HG02623 (cell line): ENCODE data around the gene RAB11FIP4.

ENCODE experiments used
- ATAC-seq: cut with Tn5 transposase; IDR thresholded peaks from one replicate; pipeline ENCODE4 v1.9.1; 2021; ENCODE audit warnings: moderate library complexity; ENCODE audit not compliant: unreplicated experiment

Gene RAB11FIP4

DNA sequence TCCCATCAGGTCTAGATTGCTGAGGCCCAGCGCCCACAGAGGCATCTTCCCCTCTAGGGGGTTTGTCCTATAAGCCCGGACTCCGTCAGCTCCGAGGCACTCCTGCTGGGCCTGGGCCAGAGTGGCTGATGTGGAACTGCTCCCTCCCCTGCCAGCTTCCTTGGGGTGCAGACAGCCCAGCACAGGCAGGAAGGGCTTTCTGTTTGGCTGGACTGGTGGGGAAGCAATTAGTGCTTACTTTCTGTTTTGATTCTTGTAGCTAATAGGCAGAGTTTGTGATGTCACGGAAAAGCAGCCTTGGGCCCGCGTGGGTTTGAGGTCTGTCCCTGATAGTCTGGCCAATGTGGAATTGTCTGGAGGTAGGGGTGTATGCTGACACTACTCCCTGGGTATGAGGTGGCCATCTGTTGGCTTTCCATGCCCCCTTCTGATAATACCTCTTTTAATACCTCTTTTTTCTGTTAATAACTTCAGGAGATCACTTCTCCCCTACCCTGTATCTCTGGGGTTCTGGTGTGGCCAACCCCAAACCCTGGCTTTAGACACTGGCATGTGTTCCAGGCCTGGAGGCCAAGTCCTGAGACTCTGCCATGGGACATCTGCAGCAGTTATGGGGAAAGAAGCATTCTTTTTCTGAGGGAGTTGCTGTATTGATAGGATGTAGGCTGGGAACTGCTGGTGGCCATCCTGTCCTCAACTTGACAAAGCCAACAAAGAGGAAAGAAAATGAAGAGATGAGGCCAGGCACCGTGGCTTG is 190.9 kb downstream of the RAB11FIP4 start:
- ATAC-seq, result no peak

DNA sequence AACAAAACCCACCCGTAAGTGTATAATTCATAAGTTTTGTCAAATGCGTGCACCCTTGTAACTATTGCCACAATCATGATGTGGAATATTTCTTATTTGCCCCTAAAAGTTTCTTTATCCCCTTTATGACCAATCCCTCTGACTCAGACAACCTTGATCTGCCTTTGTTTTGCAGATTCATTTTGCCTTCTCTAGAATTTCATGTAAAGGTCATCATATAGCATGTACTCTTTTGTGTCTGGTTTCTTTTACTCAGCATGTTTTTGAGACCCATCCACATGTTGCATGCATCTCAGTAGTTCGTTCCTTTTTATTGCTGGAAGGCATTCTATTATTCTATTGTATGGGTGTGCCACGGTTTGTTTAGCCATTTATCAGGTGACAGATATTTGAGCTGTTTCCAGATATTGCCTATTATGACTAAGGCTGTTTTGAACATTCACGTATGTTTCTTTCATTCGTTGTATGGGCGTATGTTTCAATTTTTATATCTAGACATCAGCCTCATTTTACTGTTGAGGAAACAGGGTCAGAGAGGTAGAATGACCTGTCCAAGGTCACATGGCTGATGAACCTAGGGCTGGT is 192.4 kb downstream of the RAB11FIP4 start:
- no peak for ATAC-seq

DNA sequence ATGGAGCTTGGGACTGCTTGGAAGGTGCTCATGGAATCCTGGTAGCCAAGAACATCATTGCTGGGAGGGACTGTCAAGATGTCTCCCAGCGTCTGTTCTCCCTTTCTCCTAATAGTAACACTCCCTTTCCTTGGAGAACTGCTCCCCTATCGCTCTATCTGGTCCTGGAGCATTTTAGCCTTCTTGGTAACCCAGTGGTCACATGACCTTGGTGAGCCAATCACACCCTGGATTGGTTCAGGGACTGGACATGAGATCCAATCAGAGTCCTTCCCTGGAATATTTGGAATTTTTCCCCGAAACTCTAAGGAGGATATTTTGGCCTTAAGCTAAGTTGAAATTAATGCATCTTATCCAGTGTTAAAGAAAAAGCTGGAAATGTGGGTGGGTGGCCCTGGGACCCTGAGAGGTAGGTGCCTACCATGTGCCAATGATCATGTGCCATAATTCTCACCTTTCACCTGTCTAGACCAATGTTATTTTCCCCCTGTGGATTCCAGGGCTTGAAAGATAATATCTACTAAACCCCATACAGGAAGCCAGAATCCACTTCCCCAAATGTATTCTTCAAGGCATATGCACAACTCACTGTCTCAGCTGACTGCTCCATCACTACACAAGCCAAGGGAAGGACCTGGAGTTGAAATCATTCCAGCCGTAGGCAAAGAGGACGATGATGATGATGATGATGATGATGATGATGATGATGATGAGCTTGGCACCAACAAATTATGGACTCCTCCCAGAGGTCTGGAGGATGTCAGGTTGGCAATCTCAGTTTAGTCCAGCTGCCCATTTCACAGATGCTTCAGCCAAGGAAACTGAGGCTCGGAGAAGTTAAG is 193.2 kb downstream of the RAB11FIP4 start:
- no peak for ATAC-seq

DNA sequence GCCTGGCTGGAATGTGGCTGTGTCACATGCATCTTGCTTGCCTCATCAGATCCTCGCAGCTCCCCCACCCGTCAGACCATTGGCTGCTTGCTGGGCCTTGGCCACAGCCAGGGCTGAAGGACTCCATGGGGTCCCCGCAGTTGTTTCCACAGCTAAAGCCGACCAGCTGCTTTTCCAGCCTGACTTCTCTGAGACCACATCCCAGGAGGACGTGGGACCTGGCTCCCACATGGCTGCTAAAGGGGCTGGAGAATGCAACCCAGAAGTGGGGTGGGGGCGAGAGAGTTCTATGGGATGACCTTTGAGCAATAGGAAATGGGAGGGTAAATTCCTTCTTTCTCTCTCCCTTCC is 193.8 kb downstream of the RAB11FIP4 start:
- no peak for ATAC-seq

DNA sequence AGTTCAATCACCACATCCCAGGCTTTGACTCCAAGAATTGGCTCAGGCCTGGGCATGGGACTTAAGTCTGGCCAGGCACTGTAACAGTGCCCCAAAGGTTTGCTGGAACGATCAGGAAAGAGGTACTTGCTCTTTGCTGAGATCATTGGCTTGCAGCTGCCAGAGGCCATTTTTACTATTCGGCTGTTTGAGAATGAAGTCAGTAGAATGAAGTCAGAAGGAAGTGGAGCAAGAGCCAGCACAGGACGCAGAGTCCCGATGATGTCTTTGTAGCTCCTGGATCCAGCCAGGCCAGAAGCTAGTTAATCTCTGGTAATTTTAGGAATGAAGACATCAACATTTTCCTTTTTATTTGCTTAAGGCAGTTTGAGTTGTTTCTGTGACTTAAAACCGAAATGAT is 195.5 kb downstream of the RAB11FIP4 start:
- ATAC-seq, result no peak

DNA sequence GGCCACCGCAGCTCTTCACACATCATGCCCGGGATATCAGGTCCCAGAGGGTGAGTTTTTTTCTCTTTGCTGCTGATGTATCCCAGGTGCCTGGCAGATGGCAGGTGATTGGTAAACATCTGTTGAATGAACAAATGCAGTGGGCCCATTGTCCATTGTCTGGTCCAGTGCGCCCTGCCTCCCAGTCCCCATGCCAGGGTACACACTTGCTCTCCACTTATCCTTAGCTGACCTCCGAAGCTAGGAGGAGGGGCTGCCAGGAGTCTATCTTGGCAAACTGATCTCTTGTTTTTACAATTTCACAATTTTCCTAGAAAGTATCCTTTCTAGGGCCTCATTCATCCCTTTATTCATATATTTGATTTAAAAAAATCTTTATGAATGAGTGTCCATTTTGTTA is 196.0 kb downstream of the RAB11FIP4 start:
- ATAC-seq, result no peak
